Cardiac fibroblast (primary cell): Measurements from ENCODE around the gene C12orf42.

Experiments used
- DNase-seq, 2 donors: peaks; one replicate each; pipeline versions ENCODE4 v3.0.0 to v3.0.0-alpha.2; 2010; ENCODE audit warnings: low read depth in 2 of 2
- H3K4me3 ChIP-seq, 2 donors: replicated peaks in 1 of 2; 1 replicate in 1 of 2; 2 replicates in 1 of 2; pipeline ENCODE4 v1.5.1; 2011; ENCODE audit warnings: low read depth in 2 of 2, low read length in 2 of 2, mild to moderate bottlenecking in 2 of 2, moderate library complexity in 1 of 2
- TF ChIP-seq, protein P1 (sequence below): IDR thresholded peaks from one replicate; pipeline ENCODE4 v1.5.1; 2011; ENCODE audit warnings: low read depth, mild to moderate bottlenecking, low read length, inconsistent platforms

The C12orf42 gene

GRCh38 chr12:103524238-103524875, 28.6 kb upstream of the C12orf42 start:
- TF ChIP-seq, protein P1, sequence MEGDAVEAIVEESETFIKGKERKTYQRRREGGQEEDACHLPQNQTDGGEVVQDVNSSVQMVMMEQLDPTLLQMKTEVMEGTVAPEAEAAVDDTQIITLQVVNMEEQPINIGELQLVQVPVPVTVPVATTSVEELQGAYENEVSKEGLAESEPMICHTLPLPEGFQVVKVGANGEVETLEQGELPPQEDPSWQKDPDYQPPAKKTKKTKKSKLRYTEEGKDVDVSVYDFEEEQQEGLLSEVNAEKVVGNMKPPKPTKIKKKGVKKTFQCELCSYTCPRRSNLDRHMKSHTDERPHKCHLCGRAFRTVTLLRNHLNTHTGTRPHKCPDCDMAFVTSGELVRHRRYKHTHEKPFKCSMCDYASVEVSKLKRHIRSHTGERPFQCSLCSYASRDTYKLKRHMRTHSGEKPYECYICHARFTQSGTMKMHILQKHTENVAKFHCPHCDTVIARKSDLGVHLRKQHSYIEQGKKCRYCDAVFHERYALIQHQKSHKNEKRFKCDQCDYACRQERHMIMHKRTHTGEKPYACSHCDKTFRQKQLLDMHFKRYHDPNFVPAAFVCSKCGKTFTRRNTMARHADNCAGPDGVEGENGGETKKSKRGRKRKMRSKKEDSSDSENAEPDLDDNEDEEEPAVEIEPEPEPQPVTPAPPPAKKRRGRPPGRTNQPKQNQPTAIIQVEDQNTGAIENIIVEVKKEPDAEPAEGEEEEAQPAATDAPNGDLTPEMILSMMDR, result no peak
- H3K4me3 ChIP-seq, result no peak overlapping the region
- no peak for DNase-seq

- H3K4me3 ChIP-seq, result no peak overlapping the region
- no peak for DNase-seq
- TF ChIP-seq, protein P1, result no peak
These were observed 28.0 kb upstream of the C12orf42 start for GRCh38 chr12:103523771-103524170.

GRCh38 chr12:103520686-103521215, 25.0 kb upstream of the C12orf42 start:
- no peak overlapping the region for H3K4me3 ChIP-seq
- TF ChIP-seq, protein P1, result no peak
- no peak for DNase-seq

DNA sequence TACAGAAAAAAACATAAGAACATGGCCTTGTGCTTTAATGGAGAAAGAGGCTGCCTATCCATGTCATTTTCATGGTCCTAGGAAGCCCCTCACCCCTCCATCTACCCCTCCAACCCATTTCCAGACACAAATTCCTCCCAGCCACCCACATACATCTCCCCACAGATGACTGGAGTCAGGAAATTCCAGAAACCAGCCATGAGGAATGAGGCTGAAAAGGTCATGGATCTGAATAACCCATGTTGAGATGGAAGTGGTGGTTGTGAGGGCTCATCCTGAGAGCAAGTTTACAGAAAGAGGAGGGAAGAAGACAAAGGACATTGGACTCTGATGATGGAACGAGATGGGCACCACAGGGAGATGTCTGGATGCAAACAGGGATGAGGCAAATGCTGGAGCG, 23.9 kb upstream of the C12orf42 start:
- TF ChIP-seq, protein P1, result no peak
- H3K4me3 ChIP-seq, result no peak overlapping the region
- no peak for DNase-seq

GRCh38 chr12:103518899-103519298, 23.1 kb upstream of the C12orf42 start:
- H3K4me3 ChIP-seq, result no peak overlapping the region
- DNase-seq, result no peak
- TF ChIP-seq, protein P1, result no peak

DNA sequence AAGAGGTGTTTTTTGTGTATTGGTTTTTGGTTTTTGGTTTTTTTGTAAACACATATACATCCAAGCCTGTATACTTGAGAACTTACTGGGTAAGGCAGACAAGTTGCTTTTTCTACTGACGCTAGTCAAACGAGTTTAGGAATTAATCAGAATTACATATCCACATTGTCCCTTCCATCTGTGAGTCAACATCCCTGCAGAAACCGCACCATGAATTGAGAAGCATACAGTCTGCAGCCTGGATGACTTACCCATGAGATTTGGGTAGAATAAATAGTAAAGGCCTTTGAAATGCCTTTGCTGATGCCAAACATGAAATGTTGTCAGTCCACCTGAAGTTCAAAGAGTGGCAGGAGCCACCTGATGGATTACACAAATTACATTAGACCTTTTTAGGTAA, 21.4 kb upstream of the C12orf42 start:
- DNase-seq, result no peak
- TF ChIP-seq, protein P1, result no peak
- no peak overlapping the region for H3K4me3 ChIP-seq

DNA sequence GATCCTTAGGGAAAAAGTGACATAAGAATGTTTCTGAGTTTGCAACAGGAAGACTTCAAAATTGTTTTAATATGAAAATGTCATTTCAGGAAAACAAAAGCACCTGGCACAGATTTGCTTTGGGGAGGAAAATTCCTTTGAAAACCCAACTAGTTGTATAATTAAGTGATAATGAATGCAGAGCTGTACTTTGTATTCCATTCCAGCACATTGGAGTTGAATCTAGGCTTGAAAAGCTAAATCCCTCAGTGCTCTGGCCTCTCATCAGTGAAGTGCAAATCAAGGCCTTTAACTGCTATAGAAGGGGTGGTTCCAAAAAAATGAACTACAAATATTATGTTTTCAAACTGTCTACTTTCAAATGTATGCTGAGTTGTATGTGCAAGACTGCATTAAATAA, 19.6 kb upstream of the C12orf42 start:
- H3K4me3 ChIP-seq, result no peak overlapping the region
- no peak for DNase-seq
- TF ChIP-seq, protein P1, result no peak
